RWPE1 (cell line): Measurements from ENCODE around the gene CAPN5.

Experiments
- CTCF ChIA-PET: fragments of 350-600 bp; sonication (Branson Sonifier 250); formaldehyde crosslinking; extraction: SDS; loops from one replicate; lab custom pipeline; 2021; lab: Yijun Ruan, JAX
- POLR2A ChIA-PET: fragments of 400-600 bp; formaldehyde crosslinking; extraction: SDS; loops from one replicate; lab custom pipeline; 2020; ENCODE audit warnings: antibody characterized with exemption; ENCODE audit not compliant: low non-redundant PET; lab: Yijun Ruan, JAX
- DNase-seq: peaks from one replicate; pipeline ENCODE4 v3.0.0; 2012; ENCODE audit warnings: low spot score
- H3K27ac ChIP-seq: fragments of 450-650 bp; 2 replicates; pipeline ENCODE4 v1.5.1; 2017
- CTCF ChIP-seq: fragments of 450-650 bp; conservative IDR thresholded peaks from 2 replicates; pipeline ENCODE4 v1.5.1; 2017; ENCODE audit warnings: low read depth, mild to moderate bottlenecking

The CAPN5 gene

GRCh38 chr11:77073328-77074001 is 6.7 kb downstream of the CAPN5 start:
- ChIA-PET POLR2A (no interaction called here), CTCF (interaction anchor here (0.6 to 1.2 kb wide), 4 partner anchors 17 to 153 kb away, joined by 3 to 4 read pairs (median 4); no protein-coding TSS in a partner anchor)
- peak overlapping the region; percentile 67 for H3K27ac ChIP-seq
- peak; percentile 63 for DNase-seq
- TF ChIP-seq CTCF = no peak

- TF ChIP-seq CTCF = no peak
- ChIA-PET POLR2A (no interaction called here), CTCF (interaction anchor here (1.1 kb wide), 1 partner anchor 154 kb away, joined by 4 read pairs; no protein-coding TSS in a partner anchor)
- DNase-seq = no peak
- no peak overlapping the region for H3K27ac ChIP-seq
Observed at GRCh38 chr11:77074205-77074604, 7.4 kb downstream of the CAPN5 start.

- no peak for TF ChIP-seq CTCF
- CTCF ChIA-PET = no interaction called here
Observed at GRCh38 chr11:77074626-77075221, 8.0 kb downstream of the CAPN5 start.

GRCh38 chr11:77075425-77075905 is 8.7 kb downstream of the CAPN5 start:
- TF ChIP-seq CTCF = no peak
- no peak overlapping the region for H3K27ac ChIP-seq
- CTCF ChIA-PET = no interaction called here

More at GRCh38 chr11:77074626-77075221, 8.0 kb downstream of the CAPN5 start:
- no peak for DNase-seq
- H3K27ac ChIP-seq = no peak overlapping the region
- POLR2A ChIA-PET = no interaction called here

GRCh38 chr11:77079666-77080065 is 12.9 kb downstream of the CAPN5 start:
- no peak overlapping the region for H3K27ac ChIP-seq
- CTCF ChIA-PET = no interaction called here
- no peak for TF ChIP-seq CTCF
- POLR2A ChIA-PET = no interaction called here
- no peak for DNase-seq

More at GRCh38 chr11:77075425-77075905, 8.7 kb downstream of the CAPN5 start:
- no peak for DNase-seq
- POLR2A ChIA-PET = interaction anchor here (0.6 kb wide), 1 partner anchor 112 kb away, joined by 3 read pairs; no protein-coding TSS in a partner anchor

- H3K27ac ChIP-seq = no peak overlapping the region
- no peak for TF ChIP-seq CTCF
- no peak for DNase-seq
- ChIA-PET POLR2A (no interaction called here), CTCF (interaction anchor here (0.6 to 0.7 kb wide), 2 partner anchors 10 to 490 kb away, joined by 3 to 5 read pairs; no protein-coding TSS in a partner anchor)
Observed at GRCh38 chr11:77080643-77081210, 14.0 kb downstream of the CAPN5 start.
